Astrocyte (in vitro differentiated cells and primary cell): ENCODE data around the gene UGCG.
"Not testable (repeated sequence)": the region's sequence is repeated elsewhere in the genome, so short reads cannot be mapped to it uniquely, and the experiment has no call there.

ENCODE experiments used
- EZH2 ChIP-seq: IDR thresholded peaks from 2 replicates; pipeline ENCODE4 v1.6.1; 2012; ENCODE audit warnings: mild to moderate bottlenecking, low read length, inconsistent platforms; ENCODE audit not compliant: insufficient read depth
- TF ChIP-seq, protein P1 (sequence below): IDR thresholded peaks from 2 replicates; pipeline ENCODE4 v1.5.1; 2011; ENCODE audit warnings: low read depth, mild to moderate bottlenecking, inconsistent platforms, low read length, moderate library complexity; ENCODE audit not compliant: insufficient read depth

- TF ChIP-seq, protein P1, sequence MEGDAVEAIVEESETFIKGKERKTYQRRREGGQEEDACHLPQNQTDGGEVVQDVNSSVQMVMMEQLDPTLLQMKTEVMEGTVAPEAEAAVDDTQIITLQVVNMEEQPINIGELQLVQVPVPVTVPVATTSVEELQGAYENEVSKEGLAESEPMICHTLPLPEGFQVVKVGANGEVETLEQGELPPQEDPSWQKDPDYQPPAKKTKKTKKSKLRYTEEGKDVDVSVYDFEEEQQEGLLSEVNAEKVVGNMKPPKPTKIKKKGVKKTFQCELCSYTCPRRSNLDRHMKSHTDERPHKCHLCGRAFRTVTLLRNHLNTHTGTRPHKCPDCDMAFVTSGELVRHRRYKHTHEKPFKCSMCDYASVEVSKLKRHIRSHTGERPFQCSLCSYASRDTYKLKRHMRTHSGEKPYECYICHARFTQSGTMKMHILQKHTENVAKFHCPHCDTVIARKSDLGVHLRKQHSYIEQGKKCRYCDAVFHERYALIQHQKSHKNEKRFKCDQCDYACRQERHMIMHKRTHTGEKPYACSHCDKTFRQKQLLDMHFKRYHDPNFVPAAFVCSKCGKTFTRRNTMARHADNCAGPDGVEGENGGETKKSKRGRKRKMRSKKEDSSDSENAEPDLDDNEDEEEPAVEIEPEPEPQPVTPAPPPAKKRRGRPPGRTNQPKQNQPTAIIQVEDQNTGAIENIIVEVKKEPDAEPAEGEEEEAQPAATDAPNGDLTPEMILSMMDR, result not testable (repeated sequence)
- TF ChIP-seq EZH2, result not testable (repeated sequence)
These were observed 20.9 kb upstream of the UGCG start for GRCh38 chr9:111875691-111876090.
